Keratinocyte (primary cell): Measurements from ENCODE around the gene TSPAN1. TPM values are rescaled to one million over a fixed set of nuclear protein-coding genes. Genes with fewer than 3 reads are reported as not detected.

Experiments used
- DNase-seq: peaks from one replicate; pipeline ENCODE4 v3.0.0-alpha.2; 2011; ENCODE audit warnings: low read depth, missing footprints, low spot score
- FAIRE-seq: peaks from 2 replicates; lab custom pipeline; 2011; peaks lifted over from hg19 to GRCh38; lab: Jason Lieb, UNC
- H2AFZ ChIP-seq: 2 replicates; pipeline ENCODE4 v1.6.0; 2012; ENCODE audit warnings: low read length, control low read depth, inconsistent platforms; ENCODE audit not compliant: control insufficient read depth
- H3K27ac ChIP-seq: 2 replicates; pipeline ENCODE4 v1.5.1; 2011; ENCODE audit warnings: low read length; ENCODE audit not compliant: control insufficient read depth, insufficient read depth
- H3K27me3 ChIP-seq: 3 replicates; pipeline ENCODE4 v1.6.0; 2011; ENCODE audit warnings: low read length; ENCODE audit not compliant: control insufficient read depth, insufficient read depth; ENCODE audit errors: extremely low read depth
- H3K36me3 ChIP-seq, 2 experiments: 2 replicates in 1 of 2; 3 replicates in 1 of 2; pipeline ENCODE4 v1.5.1; 2011; ENCODE audit warnings: low read length in 2 of 2, mild to moderate bottlenecking in 1 of 2; ENCODE audit not compliant: control insufficient read depth in 2 of 2, insufficient read depth in 2 of 2; ENCODE audit errors: extremely low read depth in 1 of 2
- H3K4me1 ChIP-seq: 3 replicates; pipeline ENCODE4 v1.5.1; 2011; ENCODE audit warnings: low read length; ENCODE audit not compliant: control insufficient read depth, insufficient read depth; ENCODE audit errors: extremely low read depth
- H3K4me2 ChIP-seq: 3 replicates; pipeline ENCODE4 v1.6.0; 2011; ENCODE audit warnings: low read depth, low read length; ENCODE audit not compliant: control insufficient read depth, insufficient read depth; ENCODE audit errors: extremely low read depth
- H3K4me3 ChIP-seq, 3 experiments: fragments of 200-600 bp in 1 of 3; sonication (generic) in 1 of 3; 2 replicates in 2 of 3; 3 replicates in 1 of 3; pipeline ENCODE4 v1.5.1; 2011 to 2016; ENCODE audit warnings: low read length in 3 of 3, mild to moderate bottlenecking in 3 of 3, control low read depth in 2 of 3, inconsistent platforms in 1 of 3, low read depth in 1 of 3, mixed read lengths in 1 of 3, mixed run types in 1 of 3, moderate library complexity in 1 of 3; ENCODE audit not compliant: control insufficient read depth in 2 of 3, insufficient read depth in 2 of 3; ENCODE audit errors: extremely low read depth in 1 of 3
- H3K79me2 ChIP-seq: 2 replicates; pipeline ENCODE4 v1.6.0; 2012; ENCODE audit warnings: low read length; ENCODE audit not compliant: control insufficient read depth, insufficient read depth
- H3K9ac ChIP-seq: 3 replicates; pipeline ENCODE4 v1.6.0; 2011; ENCODE audit warnings: low read length; ENCODE audit not compliant: control insufficient read depth, insufficient read depth; ENCODE audit errors: extremely low read depth
- H3K9me1 ChIP-seq: 3 replicates; pipeline ENCODE4 v1.6.0; 2011; ENCODE audit warnings: low read length; ENCODE audit not compliant: control insufficient read depth, insufficient read depth; ENCODE audit errors: extremely low read depth
- H3K9me3 ChIP-seq: 2 replicates; pipeline ENCODE4 v1.5.1; 2012; ENCODE audit warnings: low read depth, low read length; ENCODE audit not compliant: control insufficient read depth
- H4K20me1 ChIP-seq: 3 replicates; pipeline ENCODE4 v1.6.0; 2011; ENCODE audit warnings: low read length; ENCODE audit not compliant: control insufficient read depth, insufficient read depth; ENCODE audit errors: extremely low read depth
- EZH2 ChIP-seq: IDR thresholded peaks from one replicate; pipeline ENCODE4 v1.6.1; 2012; ENCODE audit warnings: inconsistent platforms, mild to moderate bottlenecking, low read length, moderate library complexity
- dilution Hi-C: fragments of 300-500 bp; cut with MboI; formaldehyde crosslinking; loops from one replicate; pipeline ENCODE4 v1.7.0; 2020; ENCODE audit warnings: low sequenced_read_pairs; ENCODE audit not compliant: extremely low pct_ligation_motif_present
- polyA plus RNA-seq, 5 experiments: library from polyadenylated mRNA; depleted of rRNA in 3 of 5; stranded (reverse) in 3 of 5; stranded (forward) in 1 of 5; unstranded in 1 of 5; fragments of >200 nt; gene quantifications; 1 replicate in 1 of 5; 2 replicates in 3 of 5; 3 replicates in 1 of 5; pipeline versions ENCODE4 v1.2.1 to v1.2.3, GENCODE V29; 2011 to 2012; ENCODE audit warnings: missing spikeins in 2 of 5, low read depth in 1 of 5, low replicate concordance in 1 of 5
- TF ChIP-seq, protein P1 (sequence below), 3 experiments: IDR thresholded peaks in 1 of 3; conservative IDR thresholded peaks in 1 of 3; optimal IDR thresholded peaks in 1 of 3; 2 replicates in 2 of 3; 3 replicates in 1 of 3; pipeline versions ENCODE3 to v1.5.1; 2011; ENCODE audit warnings: low read length in 3 of 3, mild to moderate bottlenecking in 3 of 3, moderate library complexity in 2 of 3, control low read depth in 1 of 3, inconsistent platforms in 1 of 3; ENCODE audit not compliant: insufficient read depth in 2 of 3; ENCODE audit errors: extremely low read depth in 1 of 3

The TSPAN1 gene
- polyA plus RNA-seq, 1 donor (not counting 4 experiments of a cell fraction or from before 2014, with no cell fraction given), result 312 TPM

- H3K4me2 ChIP-seq, result peak overlapping the region; percentile 77
- peak overlapping the region; percentile 51 for H3K9ac ChIP-seq
- dilution Hi-C loops, result loop anchor here (25.0 kb wide), 1 partner anchor 147 kb away; no protein-coding TSS in a partner anchor
- no peaks in the 10 kb centered on the region for H3K9me3 ChIP-seq
- FAIRE-seq, result no peak
- no peak for DNase-seq
- peaks cover 26 to 30% of the 10 kb centered on the region in 2 experiments for H3K36me3 ChIP-seq
- H3K27me3 ChIP-seq, result no peaks in the 10 kb centered on the region
- peaks cover 79% of the 10 kb centered on the region for H3K4me1 ChIP-seq
- H4K20me1 ChIP-seq, result no peaks in the 10 kb centered on the region
- TF ChIP-seq, protein P1, sequence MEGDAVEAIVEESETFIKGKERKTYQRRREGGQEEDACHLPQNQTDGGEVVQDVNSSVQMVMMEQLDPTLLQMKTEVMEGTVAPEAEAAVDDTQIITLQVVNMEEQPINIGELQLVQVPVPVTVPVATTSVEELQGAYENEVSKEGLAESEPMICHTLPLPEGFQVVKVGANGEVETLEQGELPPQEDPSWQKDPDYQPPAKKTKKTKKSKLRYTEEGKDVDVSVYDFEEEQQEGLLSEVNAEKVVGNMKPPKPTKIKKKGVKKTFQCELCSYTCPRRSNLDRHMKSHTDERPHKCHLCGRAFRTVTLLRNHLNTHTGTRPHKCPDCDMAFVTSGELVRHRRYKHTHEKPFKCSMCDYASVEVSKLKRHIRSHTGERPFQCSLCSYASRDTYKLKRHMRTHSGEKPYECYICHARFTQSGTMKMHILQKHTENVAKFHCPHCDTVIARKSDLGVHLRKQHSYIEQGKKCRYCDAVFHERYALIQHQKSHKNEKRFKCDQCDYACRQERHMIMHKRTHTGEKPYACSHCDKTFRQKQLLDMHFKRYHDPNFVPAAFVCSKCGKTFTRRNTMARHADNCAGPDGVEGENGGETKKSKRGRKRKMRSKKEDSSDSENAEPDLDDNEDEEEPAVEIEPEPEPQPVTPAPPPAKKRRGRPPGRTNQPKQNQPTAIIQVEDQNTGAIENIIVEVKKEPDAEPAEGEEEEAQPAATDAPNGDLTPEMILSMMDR (optimal IDR thresholded peaks at IDR 0.05 in 1 of 3, IDR thresholded peaks at IDR 0.05 in 1 of 3, conservative IDR thresholded peaks at IDR 0.05 in 1 of 3; ENCODE audit: extremely low read depth in 1 of 3, insufficient read depth in 2 of 3, low read length in 3 of 3), result no peak
- TF ChIP-seq EZH2, result no peak
- H3K4me3 ChIP-seq, result peak overlapping the region; percentile 1 to 11 (median 6)
- peaks cover 6% of the 10 kb centered on the region for H3K79me2 ChIP-seq
- H3K9me1 ChIP-seq, result peaks cover 8% of the 10 kb centered on the region
- H3K27ac ChIP-seq, result peak overlapping the region; percentile 80
- H2AFZ ChIP-seq, result no peak overlapping the region
These were observed 9.2 kb downstream of the TSPAN1 start for GRCh38 chr1:46183926-46184557.

GRCh38 chr1:46184920-46185658, 10.2 kb downstream of the TSPAN1 start:
- no peak for TF ChIP-seq EZH2
- TF ChIP-seq, protein P1 (optimal IDR thresholded peaks at IDR 0.05 in 1 of 3, IDR thresholded peaks at IDR 0.05 in 1 of 3, conservative IDR thresholded peaks at IDR 0.05 in 1 of 3; ENCODE audit: extremely low read depth in 1 of 3, insufficient read depth in 2 of 3, low read length in 3 of 3), result no peak
- Histone ChIP-seq H3K27me3 (no peaks in the 10 kb centered on the region), H3K4me3 (no peak overlapping the region), H3K79me2 (peaks cover 6% of the 10 kb centered on the region), H3K4me1 (peaks cover 75% of the 10 kb centered on the region), H3K9me1 (peaks cover 8% of the 10 kb centered on the region), H3K9ac (no peak overlapping the region), H3K9me3 (no peaks in the 10 kb centered on the region), H3K4me2 (peak overlapping the region; percentile 77), H4K20me1 (no peaks in the 10 kb centered on the region), H3K27ac (no peak overlapping the region), H2AFZ (no peak overlapping the region), H3K36me3 (peaks cover 29 to 35% of the 10 kb centered on the region in 2 experiments)
- no peak for DNase-seq
- dilution Hi-C loops, result loop anchor here (25.0 kb wide), 1 partner anchor 148 kb away; no protein-coding TSS in a partner anchor
- FAIRE-seq, result no peak
